ENCODE measurements around the gene LILRB2. TPM values are rescaled to one million over a fixed set of nuclear protein-coding genes. Genes with fewer than 3 reads are reported as not detected.

LILRB2 gene
- total RNA-seq, 1 donor from 2014 or later = not detected

GRCh38 chr19:54317108-54317964, 36.4 kb upstream of the LILRB2 start:
- H3K4me1 Mint-ChIP-seq (ENCODE audit: low read depth) = no peaks in the 10 kb centered on the region
- DNase-seq (ENCODE audit: low spot score, unreplicated experiment) = no peak
- H3K4me3 Mint-ChIP-seq (ENCODE audit: low read depth) = no peak overlapping the region
- H3K27ac Mint-ChIP-seq = no peak overlapping the region
- H3K9me3 Mint-ChIP-seq (ENCODE audit: low read depth) = peaks cover 17% of the 10 kb centered on the region
- TF ChIP-seq, protein P1, sequence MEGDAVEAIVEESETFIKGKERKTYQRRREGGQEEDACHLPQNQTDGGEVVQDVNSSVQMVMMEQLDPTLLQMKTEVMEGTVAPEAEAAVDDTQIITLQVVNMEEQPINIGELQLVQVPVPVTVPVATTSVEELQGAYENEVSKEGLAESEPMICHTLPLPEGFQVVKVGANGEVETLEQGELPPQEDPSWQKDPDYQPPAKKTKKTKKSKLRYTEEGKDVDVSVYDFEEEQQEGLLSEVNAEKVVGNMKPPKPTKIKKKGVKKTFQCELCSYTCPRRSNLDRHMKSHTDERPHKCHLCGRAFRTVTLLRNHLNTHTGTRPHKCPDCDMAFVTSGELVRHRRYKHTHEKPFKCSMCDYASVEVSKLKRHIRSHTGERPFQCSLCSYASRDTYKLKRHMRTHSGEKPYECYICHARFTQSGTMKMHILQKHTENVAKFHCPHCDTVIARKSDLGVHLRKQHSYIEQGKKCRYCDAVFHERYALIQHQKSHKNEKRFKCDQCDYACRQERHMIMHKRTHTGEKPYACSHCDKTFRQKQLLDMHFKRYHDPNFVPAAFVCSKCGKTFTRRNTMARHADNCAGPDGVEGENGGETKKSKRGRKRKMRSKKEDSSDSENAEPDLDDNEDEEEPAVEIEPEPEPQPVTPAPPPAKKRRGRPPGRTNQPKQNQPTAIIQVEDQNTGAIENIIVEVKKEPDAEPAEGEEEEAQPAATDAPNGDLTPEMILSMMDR (IDR thresholded peaks at IDR 0.05; ENCODE audit: unreplicated experiment) = no peak
- H3K27me3 Mint-ChIP-seq = peaks cover 23% of the 10 kb centered on the region
- H3K36me3 Mint-ChIP-seq (ENCODE audit: insufficient read depth) = no peaks in the 10 kb centered on the region

GRCh38 chr19:54316746-54317107, 35.8 kb upstream of the LILRB2 start:
- no peaks in the 10 kb centered on the region for H3K4me1 Mint-ChIP-seq (ENCODE audit: low read depth)
- no peak overlapping the region for H3K4me3 Mint-ChIP-seq (ENCODE audit: low read depth)
- peaks cover 11% of the 10 kb centered on the region for H3K9me3 Mint-ChIP-seq (ENCODE audit: low read depth)
- TF ChIP-seq, protein P1 (IDR thresholded peaks at IDR 0.05; ENCODE audit: unreplicated experiment) = no peak
- peaks cover 23% of the 10 kb centered on the region for H3K27me3 Mint-ChIP-seq
- H3K36me3 Mint-ChIP-seq (ENCODE audit: insufficient read depth) = no peaks in the 10 kb centered on the region
- DNase-seq (ENCODE audit: low spot score, unreplicated experiment) = no peak
- H3K27ac Mint-ChIP-seq = no peak overlapping the region

DNA sequence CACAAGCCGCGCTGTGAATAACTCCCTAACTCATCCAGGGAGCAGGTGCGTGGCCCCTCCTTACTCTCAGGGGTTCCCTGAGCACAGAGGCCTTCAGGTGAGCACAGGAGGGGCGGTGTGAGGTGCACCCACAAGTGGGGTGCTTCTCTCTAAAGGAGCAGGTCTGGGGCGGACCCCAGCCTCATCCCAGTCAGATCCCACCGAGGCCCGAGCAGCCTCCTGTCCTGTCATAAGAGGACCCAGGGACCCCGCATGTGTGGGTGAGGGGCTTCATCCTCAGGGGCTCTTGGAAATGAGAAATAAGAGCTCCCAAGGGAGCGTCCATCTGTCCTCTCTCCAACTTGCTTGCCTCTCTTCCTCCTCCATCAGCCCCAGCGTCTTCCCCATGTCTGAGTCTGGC, 35.0 kb upstream of the LILRB2 start:
- DNase-seq (ENCODE audit: low spot score, unreplicated experiment) = no peak
- H3K9me3 Mint-ChIP-seq (ENCODE audit: low read depth) = peaks cover 3% of the 10 kb centered on the region
- H3K36me3 Mint-ChIP-seq (ENCODE audit: insufficient read depth) = no peaks in the 10 kb centered on the region
- H3K27ac Mint-ChIP-seq = no peak overlapping the region
- H3K27me3 Mint-ChIP-seq = peaks cover 24% of the 10 kb centered on the region
- H3K4me3 Mint-ChIP-seq (ENCODE audit: low read depth) = no peak overlapping the region
- TF ChIP-seq, protein P1 (IDR thresholded peaks at IDR 0.05; ENCODE audit: unreplicated experiment) = no peak
- H3K4me1 Mint-ChIP-seq (ENCODE audit: low read depth) = no peaks in the 10 kb centered on the region

DNA sequence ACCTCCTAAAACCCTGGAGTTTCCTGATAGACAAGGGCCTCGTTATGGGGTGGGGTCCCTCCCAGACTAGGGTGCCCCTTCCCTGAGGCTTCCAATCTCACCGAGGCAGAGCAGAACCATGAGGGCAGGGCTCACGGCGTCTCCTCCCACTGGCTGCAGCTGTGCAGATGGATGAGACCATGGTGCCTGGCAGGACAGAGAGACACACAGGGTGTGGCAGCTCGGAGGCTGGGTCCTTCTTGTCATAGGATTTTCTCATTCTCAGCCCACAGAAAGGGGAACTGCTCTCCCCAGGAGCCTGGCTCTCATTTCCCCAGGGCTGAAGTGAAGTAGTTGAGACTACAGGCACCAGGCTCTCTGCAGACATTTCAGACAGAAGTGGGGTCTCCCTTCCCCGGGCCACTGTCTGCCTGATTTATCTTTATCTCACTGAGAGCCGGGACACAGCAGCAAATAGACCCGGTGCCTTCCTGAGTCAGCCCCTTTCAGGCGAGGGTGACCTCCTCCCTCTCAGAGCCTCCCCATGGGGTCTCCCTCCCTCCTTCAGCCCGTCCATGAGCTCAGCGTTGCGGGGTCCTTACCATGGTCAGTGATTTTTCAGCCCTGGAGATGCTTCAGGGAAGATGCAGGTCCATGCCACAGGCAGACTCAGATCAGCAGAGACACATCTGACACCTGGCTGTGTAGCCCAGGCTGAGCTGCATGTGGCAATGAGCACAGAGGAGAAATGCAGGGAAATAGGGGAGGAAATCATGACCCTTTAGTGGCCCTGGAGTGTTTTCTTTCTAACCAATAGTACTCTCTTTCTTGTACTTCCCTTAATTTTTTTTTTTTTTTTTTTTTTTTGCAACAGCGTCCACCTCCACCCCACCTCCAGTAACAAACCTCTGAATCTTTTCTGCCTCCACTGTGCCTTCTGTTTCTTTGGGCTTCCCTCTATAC, 31.8 kb upstream of the LILRB2 start, which contains the start of gene LILRA5:
TSS of gene LILRA5 (minus strand) at position 731 of the 942 bp plus-strand sequence. CDS start at position 584, 147 bp downstream.
- DNase-seq (ENCODE audit: low spot score, unreplicated experiment) = no peak
- TF ChIP-seq, protein P1 (IDR thresholded peaks at IDR 0.05; ENCODE audit: unreplicated experiment) = no peak
- H3K27me3 Mint-ChIP-seq = peaks cover 24% of the 10 kb centered on the region
- no peaks in the 10 kb centered on the region for H3K36me3 Mint-ChIP-seq (ENCODE audit: insufficient read depth)
- no peaks in the 10 kb centered on the region for H3K4me1 Mint-ChIP-seq (ENCODE audit: low read depth)
- no peaks in the 10 kb centered on the region for H3K9me3 Mint-ChIP-seq (ENCODE audit: low read depth)
- no peak within 1 kb of the TSS for H3K4me3 Mint-ChIP-seq (ENCODE audit: low read depth)
- H3K27ac Mint-ChIP-seq = no peak within 1 kb of the TSS

DNA sequence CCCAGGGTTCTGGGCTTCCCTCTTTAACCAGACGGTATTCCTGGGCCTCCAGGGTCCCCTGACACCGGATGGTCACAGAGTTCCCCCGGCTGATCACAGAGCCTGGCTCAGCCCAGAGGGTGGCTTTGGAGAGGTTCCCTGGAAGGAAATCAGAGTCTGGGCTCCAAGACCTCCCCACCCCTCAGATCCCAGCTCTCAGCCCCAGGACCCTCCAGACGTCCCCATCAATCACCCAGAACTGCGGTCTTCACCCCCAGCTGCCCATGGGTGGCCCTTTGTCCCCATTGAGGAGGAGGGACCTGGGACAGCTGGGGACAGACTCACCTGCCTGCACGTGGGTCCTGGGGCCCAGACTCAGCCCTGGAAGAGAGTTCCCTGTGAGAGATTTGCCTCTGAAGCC, 31.1 kb upstream of the LILRB2 start:
- Mint-ChIP-seq H3K4me1 (ENCODE audit: low read depth) (no peaks in the 10 kb centered on the region), H3K27ac (no peak overlapping the region), H3K27me3 (peaks cover 24% of the 10 kb centered on the region), H3K36me3 (ENCODE audit: insufficient read depth) (no peaks in the 10 kb centered on the region), H3K4me3 (ENCODE audit: low read depth) (no peak overlapping the region), H3K9me3 (ENCODE audit: low read depth) (no peaks in the 10 kb centered on the region)
- no peak for DNase-seq (ENCODE audit: low spot score, unreplicated experiment)
- TF ChIP-seq, protein P1 (IDR thresholded peaks at IDR 0.05; ENCODE audit: unreplicated experiment) = no peak

Data from progenitor cell of endocrine pancreas (in vitro differentiated cells).